ENCODE data around the gene AOC3. TPM values are rescaled to one million over a fixed set of nuclear protein-coding genes. Genes with fewer than 3 reads are reported as not detected.

The AOC3 gene
- total and polyA plus RNA-seq, 2 of the 13 experiments (the other 11 are each of a cell fraction or from before 2014, with no cell fraction given): 8.7 to 51.7 TPM

DNA sequence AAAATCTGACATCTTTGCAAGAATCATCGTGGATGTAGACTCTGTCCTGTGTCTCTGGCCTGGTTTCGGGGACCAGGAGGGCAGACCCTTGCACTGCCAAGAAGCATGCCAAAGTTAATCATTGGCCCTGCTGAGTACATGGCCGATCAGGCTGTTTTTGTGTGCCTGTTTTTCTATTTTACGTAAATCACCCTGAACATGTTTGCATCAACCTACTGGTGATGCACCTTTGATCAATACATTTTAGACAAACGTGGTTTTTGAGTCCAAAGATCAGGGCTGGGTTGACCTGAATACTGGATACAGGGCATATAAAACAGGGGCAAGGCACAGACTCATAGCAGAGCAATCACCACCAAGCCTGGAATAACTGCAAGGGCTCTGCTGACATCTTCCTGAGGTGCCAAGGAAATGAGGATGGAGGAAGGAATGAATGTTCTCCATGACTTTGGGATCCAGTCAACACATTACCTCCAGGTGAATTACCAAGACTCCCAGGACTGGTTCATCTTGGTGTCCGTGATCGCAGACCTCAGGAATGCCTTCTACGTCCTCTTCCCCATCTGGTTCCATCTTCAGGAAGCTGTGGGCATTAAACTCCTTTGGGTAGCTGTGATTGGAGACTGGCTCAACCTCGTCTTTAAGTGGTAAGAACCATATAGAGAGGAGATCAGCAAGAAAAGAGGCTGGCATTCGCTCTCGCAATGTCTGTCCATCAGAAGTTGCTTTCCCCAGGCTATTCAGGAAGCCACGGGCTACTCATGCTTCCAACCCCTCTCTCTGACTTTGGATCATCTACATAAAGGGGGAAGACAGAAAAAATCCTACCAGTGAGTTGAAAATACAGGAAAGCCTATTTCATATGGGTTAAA is 49.7 kb downstream of the AOC3 start, which contains the start of gene G6PC1 (continued):
- TF ChIP-seq, protein P1, sequence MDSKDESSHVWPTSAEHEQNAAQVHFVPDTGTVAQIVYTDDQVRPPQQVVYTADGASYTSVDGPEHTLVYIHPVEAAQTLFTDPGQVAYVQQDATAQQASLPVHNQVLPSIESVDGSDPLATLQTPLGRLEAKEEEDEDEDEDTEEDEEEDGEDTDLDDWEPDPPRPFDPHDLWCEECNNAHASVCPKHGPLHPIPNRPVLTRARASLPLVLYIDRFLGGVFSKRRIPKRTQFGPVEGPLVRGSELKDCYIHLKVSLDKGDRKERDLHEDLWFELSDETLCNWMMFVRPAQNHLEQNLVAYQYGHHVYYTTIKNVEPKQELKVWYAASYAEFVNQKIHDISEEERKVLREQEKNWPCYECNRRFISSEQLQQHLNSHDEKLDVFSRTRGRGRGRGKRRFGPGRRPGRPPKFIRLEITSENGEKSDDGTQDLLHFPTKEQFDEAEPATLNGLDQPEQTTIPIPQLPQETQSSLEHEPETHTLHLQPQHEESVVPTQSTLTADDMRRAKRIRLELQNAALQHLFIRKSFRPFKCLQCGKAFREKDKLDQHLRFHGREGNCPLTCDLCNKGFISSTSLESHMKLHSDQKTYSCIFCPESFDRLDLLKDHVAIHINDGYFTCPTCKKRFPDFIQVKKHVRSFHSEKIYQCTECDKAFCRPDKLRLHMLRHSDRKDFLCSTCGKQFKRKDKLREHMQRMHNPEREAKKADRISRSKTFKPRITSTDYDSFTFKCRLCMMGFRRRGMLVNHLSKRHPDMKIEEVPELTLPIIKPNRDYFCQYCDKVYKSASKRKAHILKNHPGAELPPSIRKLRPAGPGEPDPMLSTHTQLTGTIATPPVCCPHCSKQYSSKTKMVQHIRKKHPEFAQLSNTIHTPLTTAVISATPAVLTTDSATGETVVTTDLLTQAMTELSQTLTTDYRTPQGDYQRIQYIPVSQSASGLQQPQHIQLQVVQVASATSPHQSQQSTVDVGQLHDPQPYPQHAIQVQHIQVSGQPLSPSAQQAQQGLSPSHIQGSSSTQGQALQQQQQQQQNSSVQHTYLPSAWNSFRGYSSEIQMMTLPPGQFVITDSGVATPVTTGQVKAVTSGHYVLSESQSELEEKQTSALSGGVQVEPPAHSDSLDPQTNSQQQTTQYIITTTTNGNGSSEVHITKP (CRISPR knock-in tag; IDR thresholded peaks at IDR 0.05; ENCODE audit: low read depth): no peak
- TF ChIP-seq YEATS2 (CRISPR knock-in tag; IDR thresholded peaks at IDR 0.05; ENCODE audit: borderline replicate concordance) (peak; percentile 34; the same call in 1 of the 2 replicates), NAIF1 (CRISPR knock-in tag; IDR thresholded peaks at IDR 0.05; ENCODE audit: borderline replicate concordance) (no peak), ZNF234 (CRISPR knock-in tag; conservative IDR thresholded peaks at IDR 0.05) (no peak), CBX2 (IDR thresholded peaks at IDR 0.05; ENCODE audit: low read depth, low read length) (no peak), CBX2 (CRISPR knock-in tag; IDR thresholded peaks at IDR 0.05; ENCODE audit: low read depth) (no peak), ZNF10 (CRISPR knock-in tag; IDR thresholded peaks at IDR 0.05; ENCODE audit: borderline replicate concordance, low read depth) (no peak), FOXK2 (IDR thresholded peaks at IDR 0.05) (peak; percentile 80), ZNF326 (CRISPR knock-in tag; IDR thresholded peaks at IDR 0.05; ENCODE audit: borderline replicate concordance) (no peak), GLI4 (CRISPR knock-in tag; IDR thresholded peaks at IDR 0.05; ENCODE audit: borderline replicate concordance) (no peak), BRCA1 (CRISPR knock-in tag; IDR thresholded peaks at IDR 0.05) (0 out of 2 replicates have a peak, but pooled peaks have one; percentile 80), ZBTB14 (CRISPR knock-in tag; IDR thresholded peaks at IDR 0.05) (no peak), ZNF124 (CRISPR knock-in tag; IDR thresholded peaks at IDR 0.05) (no peak), ELF1 (CRISPR knock-in tag; IDR thresholded peaks at IDR 0.05) (peak; percentile 68), POGZ (CRISPR knock-in tag; IDR thresholded peaks at IDR 0.05) (peak; percentile 18; the same call in 1 of the 2 replicates), GMEB1 (CRISPR knock-in tag; IDR thresholded peaks at IDR 0.05; ENCODE audit: borderline replicate concordance) (peak; percentile 52; the same call in 1 of the 2 replicates), FOSL1 (CRISPR knock-in tag; IDR thresholded peaks at IDR 0.05; ENCODE audit: borderline replicate concordance) (no peak)
- TF ChIP-seq, protein P2, sequence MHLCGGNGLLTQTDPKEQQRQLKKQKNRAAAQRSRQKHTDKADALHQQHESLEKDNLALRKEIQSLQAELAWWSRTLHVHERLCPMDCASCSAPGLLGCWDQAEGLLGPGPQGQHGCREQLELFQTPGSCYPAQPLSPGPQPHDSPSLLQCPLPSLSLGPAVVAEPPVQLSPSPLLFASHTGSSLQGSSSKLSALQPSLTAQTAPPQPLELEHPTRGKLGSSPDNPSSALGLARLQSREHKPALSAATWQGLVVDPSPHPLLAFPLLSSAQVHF (CRISPR knock-in tag; IDR thresholded peaks at IDR 0.05): no peak
- TF ChIP-seq, protein P3, sequence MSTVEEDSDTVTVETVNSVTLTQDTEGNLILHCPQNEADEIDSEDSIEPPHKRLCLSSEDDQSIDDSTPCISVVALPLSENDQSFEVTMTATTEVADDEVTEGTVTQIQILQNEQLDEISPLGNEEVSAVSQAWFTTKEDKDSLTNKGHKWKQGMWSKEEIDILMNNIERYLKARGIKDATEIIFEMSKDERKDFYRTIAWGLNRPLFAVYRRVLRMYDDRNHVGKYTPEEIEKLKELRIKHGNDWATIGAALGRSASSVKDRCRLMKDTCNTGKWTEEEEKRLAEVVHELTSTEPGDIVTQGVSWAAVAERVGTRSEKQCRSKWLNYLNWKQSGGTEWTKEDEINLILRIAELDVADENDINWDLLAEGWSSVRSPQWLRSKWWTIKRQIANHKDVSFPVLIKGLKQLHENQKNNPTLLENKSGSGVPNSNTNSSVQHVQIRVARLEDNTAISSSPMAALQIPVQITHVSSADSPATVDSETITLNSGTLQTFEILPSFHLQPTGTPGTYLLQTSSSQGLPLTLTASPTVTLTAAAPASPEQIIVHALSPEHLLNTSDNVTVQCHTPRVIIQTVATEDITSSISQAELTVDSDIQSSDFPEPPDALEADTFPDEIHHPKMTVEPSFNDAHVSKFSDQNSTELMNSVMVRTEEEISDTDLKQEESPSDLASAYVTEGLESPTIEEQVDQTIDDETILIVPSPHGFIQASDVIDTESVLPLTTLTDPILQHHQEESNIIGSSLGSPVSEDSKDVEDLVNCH (CRISPR knock-in tag; IDR thresholded peaks at IDR 0.05): no peak

All from HepG2 (cell line).